ENCODE data around the gene NFKB1.

Gene NFKB1

DNA sequence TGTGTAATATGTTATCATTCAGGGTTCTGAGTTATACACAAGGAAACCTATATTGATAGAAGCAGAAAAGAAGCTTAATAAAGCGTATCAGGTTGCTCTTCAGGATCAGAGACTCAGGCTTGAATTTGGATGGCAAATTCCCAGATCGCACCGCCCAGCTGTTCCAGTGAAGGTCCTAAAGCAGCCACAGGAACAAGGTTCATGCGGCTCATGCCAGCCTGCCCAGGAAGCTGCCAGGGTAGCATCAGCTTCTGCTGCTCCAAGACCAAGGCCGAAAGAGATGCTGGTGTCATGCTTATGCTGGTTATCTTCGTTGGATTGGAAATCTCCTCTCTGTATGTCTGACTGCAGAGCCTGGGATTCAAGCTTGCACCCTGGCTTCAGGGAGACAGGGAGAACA, 131.9 kb downstream of the NFKB1 start:
- no peak for DNase-seq (ENCODE audit: insufficient read length, low spot score)
- TF ChIP-seq, protein P1, sequence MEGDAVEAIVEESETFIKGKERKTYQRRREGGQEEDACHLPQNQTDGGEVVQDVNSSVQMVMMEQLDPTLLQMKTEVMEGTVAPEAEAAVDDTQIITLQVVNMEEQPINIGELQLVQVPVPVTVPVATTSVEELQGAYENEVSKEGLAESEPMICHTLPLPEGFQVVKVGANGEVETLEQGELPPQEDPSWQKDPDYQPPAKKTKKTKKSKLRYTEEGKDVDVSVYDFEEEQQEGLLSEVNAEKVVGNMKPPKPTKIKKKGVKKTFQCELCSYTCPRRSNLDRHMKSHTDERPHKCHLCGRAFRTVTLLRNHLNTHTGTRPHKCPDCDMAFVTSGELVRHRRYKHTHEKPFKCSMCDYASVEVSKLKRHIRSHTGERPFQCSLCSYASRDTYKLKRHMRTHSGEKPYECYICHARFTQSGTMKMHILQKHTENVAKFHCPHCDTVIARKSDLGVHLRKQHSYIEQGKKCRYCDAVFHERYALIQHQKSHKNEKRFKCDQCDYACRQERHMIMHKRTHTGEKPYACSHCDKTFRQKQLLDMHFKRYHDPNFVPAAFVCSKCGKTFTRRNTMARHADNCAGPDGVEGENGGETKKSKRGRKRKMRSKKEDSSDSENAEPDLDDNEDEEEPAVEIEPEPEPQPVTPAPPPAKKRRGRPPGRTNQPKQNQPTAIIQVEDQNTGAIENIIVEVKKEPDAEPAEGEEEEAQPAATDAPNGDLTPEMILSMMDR (IDR thresholded peaks at IDR 0.05; ENCODE audit: insufficient read depth, missing control alignments): no peak
- no peak for FAIRE-seq

DNA sequence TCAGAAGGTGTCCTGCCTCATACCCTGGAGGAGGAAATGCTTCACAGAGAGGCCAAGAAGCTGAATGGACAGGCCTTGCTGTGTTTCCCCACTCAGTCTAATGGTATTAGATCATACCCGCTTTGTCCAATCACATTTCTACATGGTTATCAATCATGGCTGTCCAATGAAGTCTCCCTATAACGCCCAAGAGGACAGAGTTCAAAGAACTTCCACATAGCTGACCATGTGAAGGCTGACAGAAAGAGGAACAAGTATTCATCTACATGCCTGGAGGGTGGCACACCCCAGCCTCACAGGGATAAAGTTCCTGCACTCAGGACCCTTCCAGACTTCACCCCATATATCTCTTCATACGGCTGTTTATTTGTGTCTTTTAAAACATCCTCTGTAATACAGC, 136.2 kb downstream of the NFKB1 start:
- no peak for DNase-seq (ENCODE audit: insufficient read length, low spot score)
- no peak for FAIRE-seq
- TF ChIP-seq, protein P1 (IDR thresholded peaks at IDR 0.05; ENCODE audit: insufficient read depth, missing control alignments): no peak

DNA sequence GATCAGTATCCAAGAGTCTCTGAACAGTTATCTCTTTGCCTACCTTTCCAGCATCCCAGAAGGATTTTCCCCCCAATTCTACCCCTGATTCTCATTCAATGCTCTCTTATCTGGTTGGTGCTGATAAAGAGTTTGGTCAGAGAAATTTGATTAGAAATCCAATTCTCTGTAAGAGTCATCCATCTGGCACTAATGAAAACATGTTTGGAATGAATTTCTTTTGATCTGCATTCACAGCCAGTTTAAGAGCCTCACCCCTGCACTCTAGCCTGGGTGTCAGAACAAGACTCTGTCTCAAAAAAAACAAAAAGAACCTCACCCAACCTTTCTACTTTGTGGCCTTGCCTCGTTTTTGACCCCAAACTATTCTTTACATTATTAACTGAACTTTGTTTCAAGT, 137.5 kb downstream of the NFKB1 start:
- FAIRE-seq (no peak), DNase-seq (ENCODE audit: insufficient read length, low spot score) (no peak)
- TF ChIP-seq, protein P1 (IDR thresholded peaks at IDR 0.05; ENCODE audit: insufficient read depth, missing control alignments): no peak

DNA sequence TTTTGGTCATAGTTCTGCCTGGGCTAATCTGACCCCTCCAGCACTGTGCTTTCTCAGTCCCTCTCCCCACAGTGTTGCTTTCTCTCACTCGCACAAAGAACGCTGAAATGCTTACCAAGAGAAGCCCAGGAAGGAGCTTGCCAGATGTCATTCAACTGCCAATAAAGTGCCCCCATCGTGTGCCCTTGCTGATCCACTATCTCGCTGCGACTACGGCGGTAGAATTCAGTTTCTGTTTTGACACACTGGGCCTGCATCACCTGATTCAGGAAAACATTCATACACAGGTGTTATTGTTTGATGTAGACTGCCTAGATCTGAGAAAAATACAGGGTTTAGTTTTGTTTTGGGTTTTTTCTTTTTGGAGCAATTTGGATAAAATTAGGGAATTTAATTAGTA, 138.4 kb downstream of the NFKB1 start:
- no peak for DNase-seq (ENCODE audit: insufficient read length, low spot score)
- no peak for FAIRE-seq
- TF ChIP-seq, protein P1 (IDR thresholded peaks at IDR 0.05; ENCODE audit: insufficient read depth, missing control alignments): no peak

DNA sequence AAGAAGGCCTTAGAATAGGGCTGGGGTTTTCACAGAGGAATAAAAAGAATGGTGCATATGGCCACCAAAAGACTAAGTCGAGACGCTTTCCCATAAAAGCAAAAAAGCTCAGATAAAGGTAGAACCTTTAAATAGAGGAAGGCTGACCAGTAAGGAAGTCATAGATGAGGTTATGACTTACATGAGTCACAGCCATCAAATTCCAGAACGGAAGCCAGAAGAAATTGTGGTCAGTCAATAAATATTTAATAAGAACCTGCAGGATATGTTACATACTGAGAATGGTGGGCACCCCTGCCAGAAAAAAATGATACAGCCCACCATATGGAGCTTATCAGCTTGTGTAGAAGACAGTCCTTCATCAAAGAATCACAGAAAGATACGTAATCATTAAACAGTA, 139.5 kb downstream of the NFKB1 start:
- TF ChIP-seq, protein P1 (IDR thresholded peaks at IDR 0.05; ENCODE audit: insufficient read depth, missing control alignments): no peak
- FAIRE-seq: no peak
- no peak for DNase-seq (ENCODE audit: insufficient read length, low spot score)

DNA sequence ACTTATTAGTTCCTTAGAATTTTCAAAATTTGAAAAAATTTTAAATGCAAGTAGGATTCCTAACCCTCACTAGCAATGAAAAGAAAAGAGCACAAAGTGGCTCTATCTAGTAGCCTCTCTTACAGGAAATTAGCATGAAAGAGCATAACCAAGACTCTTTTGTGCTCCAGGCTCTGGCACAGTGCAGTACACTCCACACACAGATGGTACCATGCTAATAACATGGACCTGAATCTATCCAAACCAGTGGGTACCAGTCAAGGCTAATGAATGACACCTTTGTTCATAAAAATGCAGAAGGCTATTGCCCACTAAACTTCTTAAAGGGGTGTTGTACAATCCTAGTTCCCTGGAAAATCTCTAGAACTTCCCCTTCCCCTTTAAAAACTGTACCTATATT, 140.6 kb downstream of the NFKB1 start:
- TF ChIP-seq, protein P1 (IDR thresholded peaks at IDR 0.05; ENCODE audit: insufficient read depth, missing control alignments): no peak
- no peak for FAIRE-seq
- no peak for DNase-seq (ENCODE audit: insufficient read length, low spot score)

DNA sequence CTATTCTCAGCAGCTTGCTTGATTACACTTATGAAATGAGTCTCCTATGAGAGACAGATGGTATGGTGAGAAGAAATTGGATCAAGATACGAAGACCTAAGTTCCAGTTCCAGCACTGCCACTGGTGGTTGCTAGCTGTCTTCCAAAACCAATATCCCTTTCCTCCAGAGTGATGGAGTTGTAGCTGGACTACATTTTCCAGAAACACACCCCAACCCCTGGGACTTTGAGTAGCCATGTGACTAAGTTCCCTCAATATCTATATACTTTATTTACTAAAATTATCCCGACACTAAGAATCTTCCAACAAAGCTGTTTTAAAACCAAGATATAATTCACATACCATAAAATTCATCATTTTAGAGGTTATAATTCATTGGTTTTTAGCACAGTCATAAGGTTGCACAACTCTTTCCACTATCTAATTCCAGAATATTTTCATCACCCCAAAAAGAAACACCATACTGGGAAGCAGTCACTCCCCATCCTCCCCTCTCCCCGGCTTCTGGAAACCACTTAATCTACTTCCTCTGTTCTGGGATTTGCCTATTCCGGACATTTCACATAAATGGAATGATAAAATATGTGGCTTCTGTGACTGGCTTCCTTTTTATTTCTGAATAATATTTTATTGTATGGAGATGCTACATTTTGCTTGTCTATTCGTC, 141.6 kb downstream of the NFKB1 start:
- DNase-seq (ENCODE audit: insufficient read length, low spot score) (no peak), FAIRE-seq (no peak)
- TF ChIP-seq, protein P1 (IDR thresholded peaks at IDR 0.05; ENCODE audit: insufficient read depth, missing control alignments): no peak

Measured in D721Med (cell line).